ENCODE results near the gene NTN4.
"Not testable (repeated sequence)": the region's sequence is repeated elsewhere in the genome, so short reads cannot be mapped to it uniquely, and the experiment has no call there.

NTN4 gene

DNA sequence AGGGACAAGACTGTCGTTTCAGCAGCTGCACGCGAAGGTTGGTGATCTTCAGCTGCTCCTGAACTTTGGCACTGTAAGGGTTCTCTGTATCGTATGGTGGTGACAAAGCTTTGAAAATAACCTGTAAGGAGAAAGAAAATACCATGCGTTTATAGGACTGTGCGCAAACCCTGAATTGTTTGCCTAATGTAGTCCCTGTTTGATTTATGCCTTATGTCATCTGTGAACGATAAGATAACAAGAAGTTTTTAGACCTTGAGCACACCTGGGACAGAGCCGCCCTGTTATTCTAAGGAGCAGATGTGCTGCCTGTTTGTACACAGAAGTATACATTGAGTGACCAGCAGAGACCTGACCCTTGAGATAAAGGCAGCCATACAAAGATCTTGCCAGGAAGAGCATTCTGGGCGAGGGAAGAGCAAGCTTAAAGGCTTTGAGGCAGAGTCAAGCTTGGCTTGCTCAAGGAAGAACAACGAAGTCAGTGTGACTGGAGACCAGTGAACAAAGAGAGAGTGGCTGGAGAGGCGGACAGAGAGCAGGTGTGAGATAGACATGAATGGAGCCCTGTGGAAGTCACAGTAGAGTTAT is 52.4 kb downstream of the NTN4 start:
- Mint-ChIP-seq H3K27ac (no peak overlapping the region), H3K4me3 (no peak overlapping the region), H3K4me1 (peaks cover 6% of the 10 kb centered on the region), H3K27me3 (ENCODE audit: low read depth, poor library complexity) (no peaks in the 10 kb centered on the region), H3K36me3 (ENCODE audit: low read depth) (no peaks in the 10 kb centered on the region), H3K9me3 (no peaks in the 10 kb centered on the region)
- no peak for DNase-seq
- TF ChIP-seq, protein P1, sequence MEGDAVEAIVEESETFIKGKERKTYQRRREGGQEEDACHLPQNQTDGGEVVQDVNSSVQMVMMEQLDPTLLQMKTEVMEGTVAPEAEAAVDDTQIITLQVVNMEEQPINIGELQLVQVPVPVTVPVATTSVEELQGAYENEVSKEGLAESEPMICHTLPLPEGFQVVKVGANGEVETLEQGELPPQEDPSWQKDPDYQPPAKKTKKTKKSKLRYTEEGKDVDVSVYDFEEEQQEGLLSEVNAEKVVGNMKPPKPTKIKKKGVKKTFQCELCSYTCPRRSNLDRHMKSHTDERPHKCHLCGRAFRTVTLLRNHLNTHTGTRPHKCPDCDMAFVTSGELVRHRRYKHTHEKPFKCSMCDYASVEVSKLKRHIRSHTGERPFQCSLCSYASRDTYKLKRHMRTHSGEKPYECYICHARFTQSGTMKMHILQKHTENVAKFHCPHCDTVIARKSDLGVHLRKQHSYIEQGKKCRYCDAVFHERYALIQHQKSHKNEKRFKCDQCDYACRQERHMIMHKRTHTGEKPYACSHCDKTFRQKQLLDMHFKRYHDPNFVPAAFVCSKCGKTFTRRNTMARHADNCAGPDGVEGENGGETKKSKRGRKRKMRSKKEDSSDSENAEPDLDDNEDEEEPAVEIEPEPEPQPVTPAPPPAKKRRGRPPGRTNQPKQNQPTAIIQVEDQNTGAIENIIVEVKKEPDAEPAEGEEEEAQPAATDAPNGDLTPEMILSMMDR (IDR thresholded peaks at IDR 0.05) = no peak

DNA sequence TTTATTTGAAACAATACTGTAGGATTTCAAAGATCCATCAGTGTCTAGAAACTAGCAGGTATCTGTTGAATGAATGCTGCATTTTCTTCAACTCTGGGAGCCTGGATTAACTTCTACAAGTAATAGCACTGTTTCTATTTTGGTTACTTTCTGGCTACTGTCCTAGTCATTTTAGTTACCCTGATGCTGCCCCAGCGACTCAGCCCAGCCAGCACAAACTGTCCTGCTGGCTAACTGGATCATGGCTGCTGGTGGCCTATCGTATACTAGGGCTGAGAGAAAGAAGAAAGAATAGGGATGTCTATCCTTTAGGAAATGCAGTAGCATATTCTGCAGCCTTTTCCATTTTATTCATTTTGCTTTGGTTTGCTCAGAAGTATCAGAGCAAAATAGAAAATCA is 53.9 kb downstream of the NTN4 start:
- DNase-seq = no peak
- H3K27ac Mint-ChIP-seq = no peak overlapping the region
- TF ChIP-seq, protein P1 (IDR thresholded peaks at IDR 0.05) = no peak
- H3K9me3 Mint-ChIP-seq = no peaks in the 10 kb centered on the region
- no peaks in the 10 kb centered on the region for H3K36me3 Mint-ChIP-seq (ENCODE audit: low read depth)
- H3K27me3 Mint-ChIP-seq (ENCODE audit: low read depth, poor library complexity) = peaks cover 6% of the 10 kb centered on the region
- H3K4me1 Mint-ChIP-seq = peaks cover 11% of the 10 kb centered on the region
- no peak overlapping the region for H3K4me3 Mint-ChIP-seq

DNA sequence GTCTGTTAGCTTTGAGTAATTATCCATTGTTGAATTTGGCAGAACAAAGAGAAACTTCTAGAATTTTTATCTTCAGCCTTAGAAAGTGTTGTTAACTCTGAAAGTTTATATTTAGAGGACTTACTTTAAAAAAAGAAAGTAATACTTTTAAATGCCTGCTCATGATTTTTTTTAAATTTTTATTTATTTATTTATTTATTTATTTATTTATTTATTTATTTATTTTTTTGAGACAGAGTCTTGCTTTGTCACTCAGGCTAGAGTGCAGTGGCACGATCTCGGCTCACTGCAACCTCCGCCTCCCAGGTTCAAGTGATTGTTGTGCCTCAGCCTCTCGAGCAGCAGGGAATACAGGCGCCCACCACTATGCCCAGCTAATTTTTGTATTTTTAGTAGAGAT is 54.8 kb downstream of the NTN4 start:
- DNase-seq; H3K4me3 Mint-ChIP-seq; H3K27me3 Mint-ChIP-seq (ENCODE audit: low read depth, poor library complexity); H3K36me3 Mint-ChIP-seq (ENCODE audit: low read depth); H3K9me3 Mint-ChIP-seq; H3K27ac Mint-ChIP-seq: not testable (repeated sequence)
- peaks cover 11% of the 10 kb centered on the region for H3K4me1 Mint-ChIP-seq

DNA sequence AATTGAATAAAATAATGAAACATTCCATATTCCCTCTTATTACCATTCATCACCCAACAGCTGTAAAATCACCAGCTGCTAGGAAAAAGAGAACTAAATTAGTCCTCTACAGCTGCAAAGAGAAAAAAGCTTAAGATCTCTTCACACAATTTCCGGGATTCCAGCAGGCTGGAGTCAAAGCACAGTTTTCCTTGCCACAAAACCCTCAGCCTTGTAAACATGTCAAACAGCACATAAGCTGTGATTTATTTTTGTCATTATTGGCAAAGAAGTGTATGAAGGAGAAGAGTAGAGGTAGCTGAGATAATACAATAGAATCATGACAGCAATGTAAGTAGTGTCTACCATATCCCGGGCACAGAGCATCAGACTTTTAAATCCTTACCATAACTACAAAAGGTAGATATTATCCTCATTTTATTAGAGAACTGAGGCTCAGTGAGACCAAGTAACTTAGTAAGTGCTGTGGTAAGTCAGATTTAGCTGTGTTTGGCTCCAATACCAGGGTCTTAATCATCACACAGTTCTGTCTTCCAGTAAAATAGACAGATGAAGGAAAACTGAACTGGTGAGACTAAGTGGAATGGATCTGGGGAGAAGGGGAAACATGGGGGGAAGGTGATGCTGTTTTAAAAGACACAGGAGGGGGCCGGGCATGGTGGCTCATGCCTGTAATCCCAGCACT is 57.3 kb downstream of the NTN4 start:
- peaks cover 11% of the 10 kb centered on the region for H3K4me1 Mint-ChIP-seq
- no peak for DNase-seq
- H3K36me3 Mint-ChIP-seq (ENCODE audit: low read depth) = no peaks in the 10 kb centered on the region
- no peaks in the 10 kb centered on the region for H3K9me3 Mint-ChIP-seq
- peaks cover 6% of the 10 kb centered on the region for H3K27me3 Mint-ChIP-seq (ENCODE audit: low read depth, poor library complexity)
- no peak overlapping the region for H3K4me3 Mint-ChIP-seq
- TF ChIP-seq, protein P1 (IDR thresholded peaks at IDR 0.05) = no peak
- peak overlapping the region; percentile 40 for H3K27ac Mint-ChIP-seq

DNA sequence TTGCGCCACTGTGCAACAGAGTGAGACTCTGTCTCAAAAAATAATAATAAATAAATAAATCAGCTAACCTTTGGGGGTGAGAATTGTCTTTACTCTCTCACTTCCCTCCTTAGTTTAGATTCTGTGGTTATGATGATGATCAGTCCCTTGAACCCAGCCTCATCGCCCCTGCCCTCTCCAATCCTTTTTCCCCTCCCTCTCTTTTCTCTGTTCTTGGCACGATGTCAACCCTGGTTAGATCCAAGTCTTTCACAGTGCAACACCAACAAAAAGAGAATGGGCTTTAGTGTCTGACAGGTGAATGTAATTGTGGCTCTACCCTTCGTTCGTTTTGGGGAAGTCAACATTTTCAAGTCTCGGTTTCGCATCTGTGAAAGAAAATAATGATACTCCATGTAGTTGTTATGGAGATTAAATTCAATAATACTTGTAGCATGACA is 59.0 kb downstream of the NTN4 start:
- TF ChIP-seq, protein P1 (IDR thresholded peaks at IDR 0.05) = no peak
- H3K27ac Mint-ChIP-seq = no peak overlapping the region
- peaks cover 11% of the 10 kb centered on the region for H3K4me1 Mint-ChIP-seq
- H3K4me3 Mint-ChIP-seq = no peak overlapping the region
- H3K36me3 Mint-ChIP-seq (ENCODE audit: low read depth) = peaks cover 5% of the 10 kb centered on the region
- H3K9me3 Mint-ChIP-seq = peaks cover 15% of the 10 kb centered on the region
- H3K27me3 Mint-ChIP-seq (ENCODE audit: low read depth, poor library complexity) = peaks cover 6% of the 10 kb centered on the region
- no peak for DNase-seq

DNA sequence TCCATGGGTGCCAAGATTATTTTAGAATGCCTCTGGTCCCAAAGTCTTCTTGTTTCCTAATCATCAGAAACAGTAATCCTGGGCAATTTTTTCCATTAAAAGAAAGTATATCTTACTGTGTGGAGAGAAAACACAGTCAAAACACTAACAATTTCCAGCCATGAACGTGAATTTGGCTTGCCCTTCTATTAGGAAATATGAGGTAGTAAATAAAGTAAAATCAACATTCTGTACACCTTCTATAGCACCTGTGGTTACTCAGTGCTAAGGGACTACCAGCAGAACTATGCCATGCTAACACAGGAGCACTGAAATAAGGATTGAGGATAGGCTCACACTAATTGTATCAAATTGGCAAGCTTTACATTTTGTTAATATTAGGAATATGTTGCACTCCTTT is 60.1 kb downstream of the NTN4 start:
- Mint-ChIP-seq H3K4me1 (peaks cover 11% of the 10 kb centered on the region), H3K27ac (no peak overlapping the region), H3K9me3 (peaks cover 21% of the 10 kb centered on the region), H3K36me3 (ENCODE audit: low read depth) (peaks cover 5% of the 10 kb centered on the region), H3K27me3 (ENCODE audit: low read depth, poor library complexity) (peaks cover 6% of the 10 kb centered on the region), H3K4me3 (no peak overlapping the region)
- TF ChIP-seq, protein P1 (IDR thresholded peaks at IDR 0.05) = no peak
- no peak for DNase-seq
